ENCODE measurements around the gene SPTB. TPM values are rescaled to one million over a fixed set of nuclear protein-coding genes. Genes with fewer than 3 reads are reported as not detected.

SPTB gene
- total RNA-seq, 1 donor from 2014 or later: 0.08 TPM

DNA sequence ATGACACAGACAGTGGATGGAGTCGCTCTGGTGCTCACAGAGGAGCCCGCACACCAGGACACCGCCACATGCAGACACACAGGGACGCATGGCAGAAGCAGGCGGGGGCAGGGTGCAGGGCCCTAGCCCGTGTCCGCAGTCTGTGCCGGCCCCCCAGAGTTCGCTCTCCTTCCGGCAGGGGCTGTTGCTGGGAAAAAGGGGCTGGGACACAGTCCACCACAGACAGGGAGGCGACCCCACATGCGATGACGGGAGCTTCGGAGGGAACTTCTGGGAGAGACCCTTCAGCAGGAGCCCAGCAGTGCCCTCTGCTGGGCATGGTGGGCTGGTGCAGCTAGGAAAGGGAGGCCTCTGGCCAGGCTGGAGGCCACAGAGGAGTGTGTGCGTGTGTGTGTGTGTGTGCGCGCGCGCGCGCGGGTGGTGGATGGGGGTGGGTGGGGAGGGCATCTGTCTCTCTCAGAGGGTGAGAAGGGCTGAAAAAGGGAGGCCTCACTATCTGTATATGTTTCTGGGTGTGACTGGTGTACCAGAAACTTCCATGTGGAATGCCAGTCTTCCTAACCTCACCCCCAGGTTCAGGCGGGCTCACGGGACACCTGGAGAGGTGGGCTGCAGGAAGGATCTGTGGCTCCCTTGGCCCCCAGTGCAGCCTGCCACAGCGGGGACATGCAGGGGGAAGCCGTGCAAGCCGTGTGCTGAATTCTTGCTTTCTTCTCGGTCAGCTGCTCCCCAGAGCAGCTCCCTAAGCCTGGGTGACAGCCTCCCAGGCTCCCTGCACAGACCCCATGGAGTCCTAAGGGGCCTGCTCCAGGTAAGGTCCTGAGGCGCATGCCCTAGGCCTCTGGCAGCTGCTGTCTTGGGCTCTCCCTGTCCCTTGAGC is 114.8 kb downstream of the SPTB start:
- peak; percentile 51 for ATAC-seq

DNA sequence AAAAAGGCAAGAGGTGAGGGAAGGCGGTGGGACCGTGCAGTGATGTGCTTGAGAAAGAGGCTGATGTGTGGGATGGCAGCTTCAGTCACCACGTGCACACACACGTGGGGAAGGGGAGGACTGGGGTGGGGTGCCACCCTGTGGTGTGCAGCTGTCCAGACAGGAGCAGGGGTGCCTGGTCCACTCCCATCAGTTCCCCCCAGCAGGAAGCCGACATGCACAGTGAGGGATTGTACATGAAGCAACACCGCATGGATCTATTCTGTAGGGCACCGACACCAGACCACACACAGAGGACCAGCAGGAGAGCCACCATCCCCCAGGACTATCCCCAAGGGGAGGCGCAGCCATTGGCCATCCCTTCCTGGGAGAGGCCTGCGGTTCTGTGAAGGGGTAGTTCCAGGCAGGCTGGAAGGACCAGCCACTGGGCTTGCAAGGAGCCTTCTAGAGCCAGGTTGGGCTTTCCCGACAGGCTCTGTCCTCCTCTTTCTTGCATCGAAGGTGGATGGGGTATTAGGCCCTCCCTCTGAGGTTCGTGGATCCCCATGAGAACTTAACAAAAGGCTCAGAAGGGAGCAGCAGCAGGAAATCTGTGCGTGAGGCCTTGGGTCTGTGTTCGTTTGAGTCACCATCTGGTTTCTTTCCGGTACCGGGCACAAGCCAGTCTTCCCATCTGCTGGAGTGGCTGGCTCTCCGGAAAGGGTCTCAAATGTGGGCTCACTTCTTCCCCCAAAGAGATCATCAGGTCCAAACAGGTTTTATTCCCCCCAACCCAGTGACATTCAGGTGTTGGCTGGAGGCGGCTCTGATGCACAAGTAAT is 115.7 kb downstream of the SPTB start:
- ATAC-seq: no peak

DNA sequence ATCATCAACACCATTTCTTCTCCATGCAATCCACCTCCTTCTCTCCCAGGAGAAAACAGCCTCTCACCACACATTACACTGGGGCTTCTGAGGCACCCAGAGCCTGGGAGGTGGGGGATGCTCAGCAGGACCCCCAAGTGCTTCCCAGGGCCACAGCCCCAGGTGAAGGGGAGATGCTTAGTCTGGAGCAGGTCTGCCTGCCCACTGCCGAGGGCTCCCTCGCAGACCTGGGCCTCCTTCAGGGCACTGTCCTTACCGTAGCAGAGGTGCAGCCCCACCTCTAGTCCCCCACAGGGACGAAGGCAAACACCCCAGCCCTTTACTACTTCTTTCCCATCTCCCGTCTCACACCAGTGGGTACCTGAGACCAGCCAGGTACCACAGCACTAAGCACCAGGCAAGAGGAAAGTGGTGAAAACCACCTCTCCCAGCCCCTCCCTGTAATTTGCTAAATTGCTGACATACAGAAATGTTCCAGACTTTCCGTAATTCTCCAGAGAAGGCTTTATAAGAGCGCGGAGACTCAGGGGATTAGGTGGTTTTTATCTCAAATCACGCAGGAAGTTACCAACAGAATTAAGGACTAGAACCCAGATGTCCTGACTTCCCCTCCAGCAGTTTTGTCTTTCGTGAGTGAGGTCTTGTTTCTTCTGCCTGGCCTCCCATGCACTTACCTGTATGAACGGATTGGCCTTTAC is 116.5 kb downstream of the SPTB start:
- no peak for ATAC-seq

DNA sequence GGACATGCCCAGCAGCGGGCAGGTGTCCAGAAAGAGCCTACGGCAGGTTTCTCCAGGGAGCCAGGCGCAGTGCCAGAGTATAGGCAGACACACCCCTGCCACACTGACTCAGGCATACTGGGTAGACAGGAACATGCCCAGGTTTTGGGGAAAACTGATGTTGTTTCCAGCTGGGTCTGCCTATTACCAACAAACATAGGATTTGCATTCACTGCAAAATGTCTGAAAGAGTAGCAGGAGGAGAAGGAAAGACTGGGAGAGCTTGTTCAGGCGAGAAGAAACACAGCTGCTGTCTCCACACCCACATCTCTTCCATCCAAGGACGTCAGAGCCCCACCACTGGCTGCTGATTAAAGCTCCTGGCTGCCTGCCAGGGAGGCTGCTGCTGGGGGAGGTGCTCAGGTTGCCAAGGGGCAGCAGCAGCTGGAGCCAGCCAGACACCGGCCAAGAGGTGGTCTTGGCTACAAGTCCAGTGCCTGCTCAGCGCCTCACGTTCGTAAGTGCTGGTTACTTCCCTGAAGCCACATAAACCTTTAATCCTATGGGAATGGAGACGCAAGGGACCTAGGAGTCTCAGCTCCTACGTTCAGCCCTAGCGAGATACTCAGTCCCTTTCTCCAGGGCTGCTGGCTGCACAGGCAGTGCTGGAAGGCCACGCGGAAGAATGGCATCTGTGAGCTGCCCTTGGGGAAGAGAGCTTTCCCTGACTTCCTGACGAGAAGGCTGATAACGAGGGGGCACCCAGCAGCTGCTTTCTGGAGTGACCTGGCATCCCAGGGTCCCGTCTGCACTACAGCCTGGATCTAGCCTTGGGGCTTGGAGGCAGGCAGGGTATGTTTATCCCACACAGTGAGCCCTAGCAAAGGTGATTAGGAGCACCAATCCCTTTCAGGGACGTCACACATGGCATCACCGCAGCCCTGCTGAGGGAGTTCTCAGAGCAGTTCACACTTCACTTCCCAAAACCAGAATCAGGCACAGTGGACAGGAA is 117.4 kb downstream of the SPTB start:
- ATAC-seq: peak; percentile 56

DNA sequence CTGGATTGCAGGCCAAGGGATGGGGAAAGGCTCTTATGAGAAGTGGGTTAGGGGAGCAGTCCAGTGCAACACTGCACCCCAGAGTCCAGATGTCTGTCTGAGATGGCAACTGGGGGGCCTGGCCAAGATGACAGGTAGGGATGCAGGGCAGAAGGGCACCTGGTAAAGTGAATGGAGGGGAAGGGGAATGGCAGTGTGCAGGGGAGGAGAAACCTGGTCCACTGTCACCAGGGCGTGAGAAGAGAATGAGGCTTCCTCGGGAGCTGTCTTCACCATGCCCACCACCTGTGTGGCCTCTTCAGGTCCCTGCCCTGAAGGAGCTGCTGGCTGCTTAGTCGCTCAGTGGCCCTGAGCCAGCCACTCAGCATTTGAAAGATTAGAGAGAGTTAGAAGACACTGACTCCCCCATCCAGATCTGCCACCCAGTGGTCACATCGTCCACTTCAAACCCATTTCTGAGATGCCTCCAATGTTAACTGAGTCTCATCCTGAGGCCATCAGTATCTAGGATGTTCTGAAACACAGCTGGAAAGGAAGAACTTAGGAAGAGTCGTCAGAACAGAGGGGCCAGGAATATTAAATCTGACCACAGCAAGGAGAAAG is 118.2 kb downstream of the SPTB start:
- no peak for ATAC-seq

DNA sequence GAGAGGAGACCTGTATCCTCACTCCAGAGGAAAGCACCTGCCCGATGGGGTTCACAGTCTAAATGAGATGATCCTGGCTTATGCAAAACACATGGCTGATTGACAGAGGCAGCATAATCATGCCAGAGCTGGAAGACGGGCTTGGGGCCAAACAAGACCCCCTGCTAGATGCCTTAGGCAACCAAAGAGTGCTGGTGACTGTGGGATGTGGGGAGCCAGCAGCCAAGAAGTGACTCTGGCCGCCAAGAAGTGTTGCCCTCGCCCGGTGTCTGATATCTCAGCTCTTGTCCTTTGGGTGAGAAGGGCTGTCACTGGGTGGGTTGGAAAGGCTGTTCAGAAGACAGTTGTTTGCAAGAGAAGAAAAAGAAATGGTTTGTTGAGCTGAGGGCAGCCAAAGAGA is 118.8 kb downstream of the SPTB start:
- no peak for ATAC-seq

DNA sequence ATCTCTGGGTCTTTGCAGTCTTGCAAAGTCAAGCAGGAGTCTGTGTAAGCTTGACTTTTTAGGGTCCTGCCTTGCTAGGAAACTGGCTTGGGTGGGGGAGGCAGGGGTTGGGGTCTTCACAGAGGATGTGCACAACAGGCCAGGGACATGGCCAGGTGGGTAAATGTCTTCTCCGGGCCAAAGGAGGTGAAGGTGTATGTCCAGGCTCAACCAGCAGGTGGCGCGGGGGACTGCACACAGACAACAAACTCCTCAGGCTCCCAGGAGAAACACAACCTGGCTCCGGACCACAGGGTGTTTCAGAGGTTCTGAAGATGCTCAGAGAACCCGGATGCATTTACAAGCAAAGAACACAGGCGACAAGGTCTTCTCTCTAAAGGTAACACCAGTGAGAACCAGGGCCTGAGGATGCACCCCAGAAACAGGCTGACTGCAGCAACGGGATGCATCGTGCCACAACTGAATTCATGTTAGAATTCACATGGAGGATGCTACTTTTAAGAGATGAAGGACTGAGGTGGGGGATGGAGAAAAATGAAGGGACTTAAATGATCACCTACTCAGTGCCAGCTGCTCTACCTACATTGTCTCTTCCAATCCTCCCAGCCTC is 119.5 kb downstream of the SPTB start:
- no peak for ATAC-seq

DNA sequence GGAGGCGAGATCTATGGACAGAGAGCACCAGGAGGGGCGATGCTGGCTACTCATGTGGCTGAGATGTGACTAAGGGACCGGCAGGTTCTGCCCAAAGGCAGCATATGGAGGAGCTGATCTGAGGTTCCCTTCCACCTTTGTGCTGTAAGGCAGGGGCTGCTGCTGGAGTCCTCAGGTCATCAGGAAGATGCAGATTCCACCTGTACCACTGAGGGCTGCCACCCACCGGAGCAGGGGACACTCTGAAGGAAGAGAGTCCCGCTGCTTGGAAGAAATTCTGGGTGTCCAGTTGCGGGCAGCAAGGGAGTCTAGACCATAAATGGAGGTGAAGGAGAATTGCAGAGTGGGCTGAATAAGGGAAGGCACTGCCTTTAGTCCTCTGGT is 120.2 kb downstream of the SPTB start:
- ATAC-seq: no peak

DNA sequence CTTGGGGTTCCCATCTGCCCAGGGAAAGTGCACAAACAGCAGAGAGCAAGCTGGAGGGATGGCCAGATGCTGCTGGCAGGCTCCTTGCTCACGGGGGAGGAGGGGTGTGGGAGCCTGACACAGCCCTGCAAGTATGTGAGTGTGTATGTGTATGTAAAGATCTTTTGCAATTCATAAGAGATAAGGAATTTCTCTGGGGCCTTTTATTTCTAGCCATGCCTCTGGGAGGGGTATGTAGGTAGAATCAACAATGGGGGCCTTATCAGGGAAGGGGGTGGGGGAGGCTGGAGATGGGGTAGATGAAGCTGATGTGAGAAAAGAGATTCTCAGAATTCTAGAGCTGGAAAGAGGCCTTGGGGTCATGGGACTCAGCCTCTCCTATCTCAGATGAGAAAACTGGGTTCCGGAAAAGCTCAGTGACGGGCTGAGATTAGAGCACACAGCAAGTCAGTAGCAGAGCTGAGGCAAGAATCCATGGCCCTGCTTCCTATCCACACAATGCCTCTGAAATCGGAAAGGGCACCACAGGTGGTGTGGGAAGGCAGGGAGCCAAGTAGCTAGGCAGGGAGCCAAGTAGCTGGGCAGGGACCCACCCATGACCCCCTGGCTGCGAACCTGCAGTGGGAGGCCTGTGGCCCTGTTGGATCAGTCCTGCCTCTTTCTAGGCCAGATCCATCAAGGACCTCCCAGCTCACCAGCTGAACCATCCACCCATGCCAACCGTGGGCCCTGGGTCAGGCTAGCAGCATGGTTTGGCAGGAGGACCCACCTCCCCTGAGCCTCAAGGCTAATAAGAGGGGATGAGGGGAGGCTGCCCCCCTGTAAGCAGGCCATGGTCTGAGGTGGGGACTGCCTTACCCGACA is 120.8 kb downstream of the SPTB start:
- ATAC-seq: no peak

DNA sequence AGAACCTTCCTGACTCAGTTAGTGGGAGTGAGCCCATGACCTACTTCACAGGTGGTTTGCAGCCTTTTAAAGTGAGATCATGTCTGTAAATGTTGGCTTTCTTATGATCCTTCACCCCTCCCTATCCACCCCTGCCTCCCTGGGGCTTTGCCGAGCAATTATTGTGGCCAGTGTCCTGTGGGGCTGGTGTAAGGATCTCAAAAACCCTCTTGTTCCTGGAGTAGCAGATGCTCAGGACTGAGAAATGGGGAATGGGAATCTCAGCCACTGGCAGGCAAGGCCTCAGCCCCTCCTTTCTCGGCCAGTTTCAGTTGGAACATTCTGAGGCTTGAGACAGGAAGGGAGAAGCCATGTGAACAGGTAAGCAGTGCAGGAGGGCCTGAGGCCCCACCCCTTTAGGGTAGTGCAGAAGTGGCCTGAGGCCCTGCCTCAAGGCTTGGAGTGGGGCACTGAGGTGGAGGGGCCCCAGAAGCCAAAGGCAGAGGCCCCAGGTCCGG is 121.6 kb downstream of the SPTB start:
- ATAC-seq: no peak

DNA sequence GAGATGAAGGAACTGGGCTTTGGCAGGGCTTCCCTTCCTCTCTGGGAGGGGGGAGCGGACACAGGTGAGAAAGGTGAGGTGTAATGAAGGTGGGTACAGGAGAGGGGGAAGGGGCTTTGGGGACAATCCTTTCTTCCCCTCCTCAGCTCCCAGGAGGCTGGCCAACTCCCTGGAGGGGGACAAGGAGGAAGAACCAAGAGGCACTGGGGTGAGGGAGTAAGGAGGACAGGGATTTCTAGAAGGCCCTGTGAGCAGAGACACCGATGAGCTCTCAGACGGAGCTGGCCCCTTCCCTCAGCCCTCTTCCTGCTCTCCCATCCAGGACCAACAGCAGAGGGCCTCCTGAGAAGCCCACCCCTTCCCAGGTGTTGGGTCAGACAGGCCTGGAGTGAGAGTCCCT is 122.1 kb downstream of the SPTB start:
- no peak for ATAC-seq

DNA sequence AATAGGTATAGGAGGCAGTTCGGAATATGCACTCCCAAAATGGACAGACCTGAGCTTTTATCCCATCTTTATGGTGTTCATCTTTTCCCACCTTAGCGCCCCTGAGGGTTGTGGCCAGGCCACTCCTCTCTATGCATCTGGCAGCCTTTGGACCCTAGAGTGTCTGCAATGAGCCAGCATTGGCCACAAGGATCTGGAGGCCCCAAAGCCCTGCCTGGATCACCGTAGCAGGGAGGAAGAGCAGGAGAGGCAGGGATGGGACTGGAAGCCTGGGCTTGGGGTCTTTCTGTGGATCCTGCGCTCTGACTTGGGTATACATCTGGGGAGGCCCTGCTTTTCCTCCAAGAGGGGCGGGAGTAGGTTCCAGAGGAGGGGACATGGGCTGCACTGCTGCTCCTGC is 123.0 kb downstream of the SPTB start:
- ATAC-seq: no peak

DNA sequence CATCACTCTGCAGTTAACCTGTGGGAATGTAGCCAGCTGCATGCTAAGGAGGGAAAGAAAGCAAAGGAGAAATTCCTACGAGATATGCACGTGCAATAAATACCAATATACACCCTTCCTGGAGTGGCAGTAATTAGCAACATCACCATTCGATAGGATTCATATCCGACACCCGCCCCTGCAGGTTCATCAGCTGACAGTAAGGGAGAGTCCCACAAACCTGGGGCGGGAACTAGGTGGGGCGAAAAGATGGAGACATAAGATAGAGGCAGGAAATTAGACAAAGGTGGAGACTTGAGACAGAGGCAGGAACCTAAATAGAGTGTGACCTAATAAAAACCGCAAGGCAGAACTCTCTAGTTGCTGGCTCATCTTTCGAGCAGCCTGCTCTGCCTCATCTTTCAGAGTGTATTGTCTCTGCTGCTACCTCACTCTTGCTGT is 123.9 kb downstream of the SPTB start:
- ATAC-seq: peak; percentile 79

DNA sequence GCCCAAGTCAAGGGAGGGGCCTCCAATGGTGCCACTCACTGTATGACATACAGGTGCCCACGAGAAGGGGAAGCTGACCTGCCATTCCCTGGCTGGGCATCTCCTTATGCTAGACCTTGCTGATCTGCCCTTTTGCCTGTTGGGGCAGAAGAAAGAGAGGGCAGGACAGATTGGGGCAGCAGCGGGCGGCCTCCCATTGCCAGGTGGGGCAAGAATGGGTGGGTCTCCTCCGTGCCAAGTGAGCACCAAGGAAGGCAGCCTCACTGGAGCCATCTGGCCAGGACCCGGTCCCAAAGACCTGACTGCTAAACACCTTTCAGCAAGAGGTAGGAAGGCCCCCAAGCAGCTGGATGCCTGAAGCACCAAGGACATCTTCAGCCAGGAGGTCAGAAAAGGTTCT is 125.0 kb downstream of the SPTB start:
- ATAC-seq: no peak

DNA sequence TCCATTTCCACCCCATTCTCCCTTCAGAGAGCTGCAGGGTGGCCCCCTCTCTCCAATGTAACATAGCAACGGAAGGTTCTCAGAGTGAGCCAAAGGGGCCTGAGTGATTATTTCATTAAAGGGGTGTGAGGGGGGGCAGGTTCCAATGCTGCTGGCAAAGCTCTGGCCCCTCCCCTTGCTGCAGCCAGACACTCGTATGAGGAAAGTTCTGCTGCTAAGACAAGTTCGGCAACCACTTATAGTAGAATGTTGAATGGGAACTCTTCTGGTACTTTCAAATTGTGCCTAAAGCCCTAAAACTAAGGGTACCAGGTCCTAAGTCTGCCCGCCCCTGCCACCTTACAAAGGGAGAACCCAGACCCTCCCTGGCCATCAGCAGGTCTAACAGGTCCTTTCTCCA is 125.7 kb downstream of the SPTB start:
- no peak for ATAC-seq

DNA sequence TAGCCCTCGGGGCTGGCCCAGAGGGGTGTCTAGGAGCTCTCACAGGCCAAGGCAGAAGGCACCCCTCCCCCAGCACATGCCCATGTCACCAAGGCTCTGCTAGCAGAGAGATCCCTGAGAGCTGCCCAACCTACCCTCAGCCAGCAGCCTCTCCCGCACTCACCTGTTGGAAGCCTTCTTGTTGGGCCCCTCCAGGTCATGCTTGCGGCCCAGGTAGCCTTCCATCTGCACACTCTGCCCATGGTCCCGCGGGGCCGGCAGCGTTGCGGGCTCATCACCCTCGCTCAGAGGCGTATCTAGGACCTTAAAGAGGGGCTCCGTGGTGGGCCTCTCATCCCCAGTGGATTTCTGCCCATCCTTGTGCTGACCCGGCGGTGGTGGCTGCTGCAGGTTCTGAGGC is 126.3 kb downstream of the SPTB start:
- ATAC-seq: no peak

DNA sequence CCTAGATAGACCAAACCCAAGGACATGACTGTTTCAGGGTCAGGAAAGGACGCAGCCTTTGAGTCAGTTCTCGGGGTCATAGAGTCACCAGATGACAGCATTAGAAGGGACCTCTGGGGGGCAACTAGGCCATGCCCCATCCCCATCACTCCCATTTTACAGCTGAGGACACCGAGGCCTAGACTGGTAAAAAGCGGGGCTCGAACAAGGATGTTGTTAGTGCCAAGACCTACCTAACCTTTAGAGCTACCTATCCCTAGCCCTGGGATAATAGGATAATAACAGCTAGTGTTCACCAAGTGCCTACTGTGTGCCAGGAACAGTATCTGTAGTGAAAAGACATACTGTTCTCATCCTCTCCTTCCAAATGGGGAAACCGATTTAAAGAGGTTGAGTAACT is 126.8 kb downstream of the SPTB start:
- no peak for ATAC-seq

DNA sequence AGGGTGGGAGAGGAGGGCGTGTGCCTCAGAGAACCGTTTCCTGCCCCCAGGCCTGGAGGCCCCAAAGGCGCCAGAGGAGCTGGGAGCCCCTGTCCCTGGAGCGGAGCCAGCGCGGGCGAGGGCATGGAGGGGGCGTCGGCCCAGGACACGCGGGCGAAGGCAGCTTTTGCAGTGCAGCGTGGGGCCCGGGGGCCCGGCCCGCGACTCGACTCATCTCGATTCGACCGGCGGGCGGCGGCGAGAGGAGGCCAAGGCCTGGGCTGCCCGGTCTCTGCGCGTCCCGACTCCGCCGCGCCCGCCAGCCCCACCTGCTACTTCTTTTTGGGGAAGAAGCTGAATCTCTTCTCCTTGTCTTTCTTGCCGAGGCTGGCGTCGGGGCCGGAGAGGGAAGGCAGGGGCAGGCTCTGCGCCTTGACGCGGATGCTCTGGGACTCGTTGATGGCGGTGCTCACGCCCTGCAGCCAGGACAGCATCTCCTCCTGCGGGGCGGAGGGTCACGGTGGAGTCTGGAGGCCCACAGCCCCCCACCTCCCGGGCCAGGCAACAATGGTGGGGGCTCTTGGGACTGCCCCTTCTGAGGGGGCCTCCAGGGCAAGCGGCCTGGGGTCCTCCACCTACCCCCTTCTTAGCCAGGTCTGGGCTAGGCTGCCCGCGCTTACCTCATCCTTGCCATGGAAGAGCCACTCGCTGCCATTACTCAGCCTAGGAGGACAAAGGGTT is 130.6 kb downstream of the SPTB start:
- no peak for ATAC-seq

DNA sequence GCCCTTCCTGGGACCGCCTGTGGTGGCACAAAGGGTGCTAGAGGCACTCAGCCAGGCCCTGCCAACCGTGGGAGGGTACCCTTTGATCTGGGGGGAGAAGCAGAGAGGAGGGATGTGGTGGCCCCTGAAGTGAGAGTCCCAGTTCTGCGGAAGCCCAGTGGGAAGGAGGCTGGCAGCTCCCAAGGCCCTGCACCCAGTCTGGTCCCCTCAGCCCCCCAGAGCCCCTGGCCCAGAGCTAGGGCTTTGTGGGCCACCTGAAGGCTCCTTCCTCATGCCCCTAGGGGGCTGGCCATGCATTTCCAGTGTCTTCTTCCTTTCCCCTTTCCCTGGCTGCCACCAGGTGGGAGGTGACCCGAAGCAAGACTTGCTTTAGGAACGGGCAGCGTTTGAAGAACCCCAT is 131.2 kb downstream of the SPTB start:
- ATAC-seq: no peak

Data from esophagus mucosa (tissue), 1 donor.